SU-DHL-6 (cell line): ENCODE measurements around the gene VWA7.
"Not testable (repeated sequence)": the region's sequence is repeated elsewhere in the genome, so short reads cannot be mapped to it uniquely, and the experiment has no call there.

Experiments used
- CTCF ChIP-seq: fragments of 200-600 bp; sonication (generic); IDR thresholded peaks from one replicate; pipeline ENCODE4 v1.5.1; 2017; ENCODE audit warnings: antibody characterized with exemption, mild to moderate bottlenecking, low read length, moderate library complexity; ENCODE audit not compliant: insufficient read depth, poor library complexity, severe bottlenecking
- EZH2phosphoT487 ChIP-seq: fragments of 200-600 bp; sonication (generic), shearing (Covaris generic); conservative IDR thresholded peaks from 2 replicates; pipeline ENCODE4 v1.6.1; 2018; ENCODE audit warnings: mild to moderate bottlenecking, antibody characterized with exemption, low read length, moderate library complexity, mixed read lengths

- TF ChIP-seq CTCF, EZH2phosphoT487: not testable (repeated sequence)
Observed at GRCh38 chr6:31817133-31817928, 40.2 kb upstream of the VWA7 start.
